Measurements from ENCODE around the gene PPARD. TPM values are rescaled to one million over a fixed set of nuclear protein-coding genes. Genes with fewer than 3 reads are reported as not detected.
"Not testable (repeated sequence)": the region's sequence is repeated elsewhere in the genome, so short reads cannot be mapped to it uniquely, and the experiment has no call there.

Gene PPARD
- total RNA-seq, 1 experiment from 2014 or later: 10.1 TPM

- no peak for DNase-seq (ENCODE audit: low spot score)
Measured at GRCh38 chr6:35378261-35378660, 35.9 kb downstream of the PPARD start.

- DNase-seq (ENCODE audit: low spot score): no peak
Measured at GRCh38 chr6:35381132-35381531, 38.8 kb downstream of the PPARD start.

- DNase-seq (ENCODE audit: low spot score): no peak
Measured at GRCh38 chr6:35382015-35382414, 39.7 kb downstream of the PPARD start.

GRCh38 chr6:35385457-35386202 is 43.3 kb downstream of the PPARD start:
- DNase-seq (ENCODE audit: low spot score): no peak

GRCh38 chr6:35386989-35387388 is 44.6 kb downstream of the PPARD start:
- no peak for DNase-seq (ENCODE audit: low spot score)

- no peak for DNase-seq (ENCODE audit: low spot score)
Measured at GRCh38 chr6:35388030-35388429, 45.7 kb downstream of the PPARD start.

- DNase-seq (ENCODE audit: low spot score): no peak
Measured at GRCh38 chr6:35388772-35389352, 46.5 kb downstream of the PPARD start.

GRCh38 chr6:35389386-35389785 is 47.0 kb downstream of the PPARD start:
- DNase-seq (ENCODE audit: low spot score): not testable (repeated sequence)

- peak; percentile 75 for DNase-seq (ENCODE audit: low spot score)
Measured at GRCh38 chr6:35391240-35391968, 49.0 kb downstream of the PPARD start.

- DNase-seq (ENCODE audit: low spot score): peak; percentile 94
Measured at GRCh38 chr6:35392111-35392702, 49.8 kb downstream of the PPARD start.

GRCh38 chr6:35392773-35393672 is 50.7 kb downstream of the PPARD start:
- peak; percentile 36 for DNase-seq (ENCODE audit: low spot score)

- DNase-seq (ENCODE audit: low spot score): no peak
Measured at GRCh38 chr6:35396991-35397390, 54.6 kb downstream of the PPARD start.

GRCh38 chr6:35397806-35398418 is 55.6 kb downstream of the PPARD start:
- no peak for DNase-seq (ENCODE audit: low spot score)

GRCh38 chr6:35398526-35398925 is 56.2 kb downstream of the PPARD start:
- DNase-seq (ENCODE audit: low spot score): no peak

- DNase-seq (ENCODE audit: low spot score): no peak
Measured at GRCh38 chr6:35400111-35400510, 57.8 kb downstream of the PPARD start.

- DNase-seq (ENCODE audit: low spot score): peak; percentile 97
Measured at GRCh38 chr6:35400901-35401311, 58.5 kb downstream of the PPARD start.

- DNase-seq (ENCODE audit: low spot score): peak; percentile 46
Measured at GRCh38 chr6:35401514-35401913, 59.2 kb downstream of the PPARD start.

- peak; percentile 56 for DNase-seq (ENCODE audit: low spot score)
Measured at GRCh38 chr6:35402136-35402855, 59.9 kb downstream of the PPARD start.

- DNase-seq (ENCODE audit: low spot score): no peak
Measured at GRCh38 chr6:35402856-35403191, 60.5 kb downstream of the PPARD start.
